Brain microvascular endothelial cell (primary cell): ENCODE results near the gene TTC22.

ENCODE experiments used
- DNase-seq: peaks from one replicate; pipeline ENCODE4 v3.0.0-alpha.2; 2020
- H3K27ac ChIP-seq: fragments of 250-450 bp; sonication (Bioruptor Pico); 2 replicates; pipeline ENCODE4 v1.5.1; 2020; ENCODE audit warnings: mild to moderate bottlenecking, moderate library complexity
- H3K27me3 ChIP-seq: fragments of 250-450 bp; sonication (Bioruptor Pico); replicated peaks from 2 replicates; pipeline ENCODE4 v1.5.1; 2020; ENCODE audit warnings: mild to moderate bottlenecking
- H3K36me3 ChIP-seq: fragments of 250-450 bp; sonication (Bioruptor Pico); replicated peaks from 2 replicates; pipeline ENCODE4 v1.5.1; 2020; ENCODE audit warnings: mild to moderate bottlenecking
- H3K4me3 ChIP-seq: 2 replicates; pipeline ENCODE4 v1.5.1; 2011; ENCODE audit warnings: low read depth, mild to moderate bottlenecking, control low read depth, low read length, moderate library complexity
- CTCF ChIP-seq: IDR thresholded peaks from 2 replicates; pipeline ENCODE4 v1.5.1; 2011; ENCODE audit warnings: low read depth, mild to moderate bottlenecking, moderate library complexity, low read length, control low read depth, inconsistent platforms; ENCODE audit errors: missing control alignments
- in situ Hi-C: cut with HindIII; loops from 2 replicates; pipeline ENCODE4 v1.10.0; 2017; ENCODE audit warnings: low sequenced_read_pairs, low pct_ligation_motif_present

TTC22 gene

GRCh38 chr1:54754045-54754444, 47.1 kb downstream of the TTC22 start:
- no peak overlapping the region for H3K27ac ChIP-seq
- no peak for TF ChIP-seq CTCF
- peaks cover 9% of the 10 kb centered on the region for H3K36me3 ChIP-seq
- DNase-seq = no peak
- H3K27me3 ChIP-seq = no peaks in the 10 kb centered on the region
- in situ Hi-C loops = no loop called here
- H3K4me3 ChIP-seq = no peak overlapping the region

- Histone ChIP-seq H3K27me3 (no peaks in the 10 kb centered on the region), H3K4me3 (no peak overlapping the region), H3K27ac (no peak overlapping the region), H3K36me3 (no peaks in the 10 kb centered on the region)
- in situ Hi-C loops = no loop called here
- DNase-seq = no peak
- no peak for TF ChIP-seq CTCF
Measured at GRCh38 chr1:54751426-54751825, 49.7 kb downstream of the TTC22 start.

GRCh38 chr1:54750596-54750995, 50.5 kb downstream of the TTC22 start:
- in situ Hi-C loops = no loop called here
- no peak for TF ChIP-seq CTCF
- no peak overlapping the region for H3K27ac ChIP-seq
- no peak overlapping the region for H3K4me3 ChIP-seq
- DNase-seq = no peak
- H3K27me3 ChIP-seq = no peaks in the 10 kb centered on the region
- H3K36me3 ChIP-seq = no peaks in the 10 kb centered on the region

GRCh38 chr1:54748094-54748835, 52.9 kb downstream of the TTC22 start:
- no peak for DNase-seq
- H3K4me3 ChIP-seq = no peak overlapping the region
- no peaks in the 10 kb centered on the region for H3K27me3 ChIP-seq
- in situ Hi-C loops = no loop called here
- H3K36me3 ChIP-seq = no peaks in the 10 kb centered on the region
- no peak for TF ChIP-seq CTCF
- no peak overlapping the region for H3K27ac ChIP-seq

GRCh38 chr1:54745864-54746263, 55.3 kb downstream of the TTC22 start:
- Histone ChIP-seq H3K27ac (no peak overlapping the region), H3K4me3 (no peak overlapping the region), H3K27me3 (no peaks in the 10 kb centered on the region), H3K36me3 (peaks cover 10% of the 10 kb centered on the region)
- in situ Hi-C loops = no loop called here
- DNase-seq = no peak
- TF ChIP-seq CTCF = no peak

- DNase-seq = no peak
- no peaks in the 10 kb centered on the region for H3K27me3 ChIP-seq
- H3K27ac ChIP-seq = no peak overlapping the region
- peaks cover 14% of the 10 kb centered on the region for H3K36me3 ChIP-seq
- in situ Hi-C loops = no loop called here
- no peak overlapping the region for H3K4me3 ChIP-seq
- TF ChIP-seq CTCF = no peak
Measured at GRCh38 chr1:54745274-54745673, 55.8 kb downstream of the TTC22 start.
